ENCODE measurements around the gene GGT5.
"Not testable (repeated sequence)": the region's sequence is repeated elsewhere in the genome, so short reads cannot be mapped to it uniquely, and the experiment has no call there.

Gene GGT5

GRCh38 chr22:24183321-24184031 lies 61.4 kb downstream of the GGT5 start:
- Histone ChIP-seq H3K18ac (ENCODE audit: low read length) (no peak overlapping the region), H3K4ac (ENCODE audit: low read length) (no peak overlapping the region), H4K91ac (ENCODE audit: low read depth, low read length, poor library complexity) (no peak overlapping the region), H2BK12ac (ENCODE audit: low read length) (no peak overlapping the region), H3K9me3 (replicated peaks in 1 of 2; ENCODE audit: control insufficient read depth in 2 of 2, insufficient read depth in 1 of 2, low read depth in 1 of 2, low read length in 2 of 2) (no peaks in the 10 kb centered on the region), H3K4me2 (ENCODE audit: insufficient read depth, low read length, poor library complexity, severe bottlenecking) (no peak overlapping the region), H2BK5ac (ENCODE audit: low read length) (no peak overlapping the region), H2AFZ (ENCODE audit: low read length) (no peak overlapping the region), H4K8ac (ENCODE audit: low read depth, low read length) (no peak overlapping the region), H2BK15ac (ENCODE audit: low read length) (no peak overlapping the region), H3K36me3 (replicated peaks in 1 of 2; ENCODE audit: control insufficient read depth in 2 of 2, insufficient read depth in 2 of 2, low read length in 2 of 2) (no peaks in the 10 kb centered on the region), H3K4me1 (ENCODE audit: control insufficient read depth in 2 of 2, insufficient read depth in 1 of 2, low read depth in 1 of 2, low read length in 2 of 2) (peaks cover 3% of the 10 kb centered on the region in 2 donors), H3K9ac (ENCODE audit: low read depth, low read length, poor library complexity) (no peak overlapping the region), H3K27ac (replicated peaks; ENCODE audit: low read length) (no peak overlapping the region), H3K79me1 (ENCODE audit: low read depth, low read length) (peaks cover 3% of the 10 kb centered on the region), H2AK5ac (ENCODE audit: low read depth, low read length) (no peak overlapping the region), H3K4me3 (ENCODE audit: low read length in 2 of 2) (no peak overlapping the region), H3K23ac (ENCODE audit: low read depth, low read length, poor library complexity) (no peak overlapping the region), H3K27me3 (ENCODE audit: control insufficient read depth in 3 of 3, insufficient read depth in 3 of 3, low read depth in 1 of 3, low read length in 3 of 3) (no peaks in the 10 kb centered on the region), H2BK120ac (ENCODE audit: low read depth, low read length) (no peak overlapping the region), H3K14ac (ENCODE audit: low read length) (no peak overlapping the region)
- no CpG with 5 or more reads among the region's 24 CpGs for WGBS, 2 donors (ENCODE audit: extremely low coverage in 2 of 2, insufficient read length in 2 of 2, insufficient replicate concordance in 1 of 2)
- DNase-seq (ENCODE audit: low spot score), result no peak

- not testable (repeated sequence) for H4K91ac ChIP-seq (ENCODE audit: low read depth, low read length, poor library complexity); H2AK5ac ChIP-seq (ENCODE audit: low read depth, low read length); H2BK120ac ChIP-seq (ENCODE audit: low read depth, low read length); H2BK5ac ChIP-seq (ENCODE audit: low read length); H2BK15ac ChIP-seq (ENCODE audit: low read length); H3K79me1 ChIP-seq (ENCODE audit: low read depth, low read length); H2BK12ac ChIP-seq (ENCODE audit: low read length); H3K9ac ChIP-seq (ENCODE audit: low read depth, low read length, poor library complexity); H3K4ac ChIP-seq (ENCODE audit: low read length); H2AFZ ChIP-seq (ENCODE audit: low read length); H3K4me2 ChIP-seq (ENCODE audit: insufficient read depth, low read length, poor library complexity, severe bottlenecking); H3K36me3 ChIP-seq (replicated peaks in 1 of 2; ENCODE audit: control insufficient read depth in 2 of 2, insufficient read depth in 2 of 2, low read length in 2 of 2); H3K4me1 ChIP-seq (ENCODE audit: control insufficient read depth in 2 of 2, insufficient read depth in 1 of 2, low read depth in 1 of 2, low read length in 2 of 2); H3K9me3 ChIP-seq (replicated peaks in 1 of 2; ENCODE audit: control insufficient read depth in 2 of 2, insufficient read depth in 1 of 2, low read depth in 1 of 2, low read length in 2 of 2); H3K14ac ChIP-seq (ENCODE audit: low read length); H4K8ac ChIP-seq (ENCODE audit: low read depth, low read length); H3K27me3 ChIP-seq (ENCODE audit: control insufficient read depth in 3 of 3, insufficient read depth in 3 of 3, low read depth in 1 of 3, low read length in 3 of 3); H3K27ac ChIP-seq (replicated peaks; ENCODE audit: low read length); DNase-seq (ENCODE audit: low spot score); H3K23ac ChIP-seq (ENCODE audit: low read depth, low read length, poor library complexity); H3K4me3 ChIP-seq (ENCODE audit: low read length in 2 of 2)
- peak overlapping the region; percentile 70 for H3K18ac ChIP-seq (ENCODE audit: low read length)
- no CpG with 5 or more reads among the region's 11 CpGs for WGBS, 2 donors (ENCODE audit: extremely low coverage in 2 of 2, insufficient read length in 2 of 2, insufficient replicate concordance in 1 of 2)
Observed at GRCh38 chr22:24182900-24183246, 62.0 kb downstream of the GGT5 start.

- H3K27ac ChIP-seq (replicated peaks; ENCODE audit: low read length), result no peak overlapping the region
- no peaks in the 10 kb centered on the region for H3K36me3 ChIP-seq (replicated peaks in 1 of 2; ENCODE audit: control insufficient read depth in 2 of 2, insufficient read depth in 2 of 2, low read length in 2 of 2)
- no peak overlapping the region for H3K14ac ChIP-seq (ENCODE audit: low read length)
- H3K18ac ChIP-seq (ENCODE audit: low read length), result peak overlapping the region; percentile 70
- no peaks in the 10 kb centered on the region for H3K9me3 ChIP-seq (replicated peaks in 1 of 2; ENCODE audit: control insufficient read depth in 2 of 2, insufficient read depth in 1 of 2, low read depth in 1 of 2, low read length in 2 of 2)
- WGBS, 2 donors (ENCODE audit: extremely low coverage in 2 of 2, insufficient read length in 2 of 2, insufficient replicate concordance in 1 of 2), result no CpG with 5 or more reads among the region's 20 CpGs
- peak overlapping the region; percentile 56 for H4K8ac ChIP-seq (ENCODE audit: low read depth, low read length)
- H3K9ac ChIP-seq (ENCODE audit: low read depth, low read length, poor library complexity), result peak overlapping the region; percentile 37
- no peak overlapping the region for H3K4ac ChIP-seq (ENCODE audit: low read length)
- H2BK15ac ChIP-seq (ENCODE audit: low read length), result peak overlapping the region; percentile 92
- peak overlapping the region; percentile 82 for H2BK5ac ChIP-seq (ENCODE audit: low read length)
- peak overlapping the region; percentile 79 for H2AK5ac ChIP-seq (ENCODE audit: low read depth, low read length)
- H3K23ac ChIP-seq (ENCODE audit: low read depth, low read length, poor library complexity), result peak overlapping the region; percentile 85
- no peak overlapping the region for H2AFZ ChIP-seq (ENCODE audit: low read length)
- H3K4me2 ChIP-seq (ENCODE audit: insufficient read depth, low read length, poor library complexity, severe bottlenecking), result no peak overlapping the region
- no peak for DNase-seq (ENCODE audit: low spot score)
- H2BK12ac ChIP-seq (ENCODE audit: low read length), result no peak overlapping the region
- peaks cover 3% of the 10 kb centered on the region in 2 donors for H3K4me1 ChIP-seq (ENCODE audit: control insufficient read depth in 2 of 2, insufficient read depth in 1 of 2, low read depth in 1 of 2, low read length in 2 of 2)
- H2BK120ac ChIP-seq (ENCODE audit: low read depth, low read length), result no peak overlapping the region
- H3K27me3 ChIP-seq (ENCODE audit: control insufficient read depth in 3 of 3, insufficient read depth in 3 of 3, low read depth in 1 of 3, low read length in 3 of 3), result no peaks in the 10 kb centered on the region
- H3K79me1 ChIP-seq (ENCODE audit: low read depth, low read length), result peaks cover 5% of the 10 kb centered on the region
- no peak overlapping the region for H3K4me3 ChIP-seq (ENCODE audit: low read length in 2 of 2)
- H4K91ac ChIP-seq (ENCODE audit: low read depth, low read length, poor library complexity), result no peak overlapping the region
Observed at GRCh38 chr22:24181996-24182899, 62.6 kb downstream of the GGT5 start.
